Hematopoietic multipotent progenitor cell treated with erythropoietin and hydrocortisone succinate and interleukin-3 and kit ligand, for 8 days (in vitro differentiated cells): ENCODE data around the gene MOG.

Experiments used
- DNase-seq: peaks from one replicate; pipeline ENCODE4 v3.0.0-alpha.2; 2015

The MOG gene

GRCh38 chr6:29656798-29657197, at the start of gene MOG:
MOG (plus strand) TSS chr6:29657092; CDS start chr6:29657210, 118 bp downstream.
- no peak for DNase-seq

GRCh38 chr6:29608131-29608530, 48.8 kb upstream of the MOG start:
- no peak for DNase-seq

- DNase-seq = no peak
These were observed 46.4 kb upstream of the MOG start for GRCh38 chr6:29610540-29610939.

GRCh38 chr6:29611426-29611825, 45.5 kb upstream of the MOG start:
- no peak for DNase-seq

GRCh38 chr6:29617782-29618554, 38.9 kb upstream of the MOG start:
- DNase-seq = no peak

- DNase-seq = no peak
These were observed 37.2 kb upstream of the MOG start for GRCh38 chr6:29619578-29620160.

GRCh38 chr6:29620630-29621029, 36.3 kb upstream of the MOG start:
- no peak for DNase-seq

- no peak for DNase-seq
These were observed 32.4 kb upstream of the MOG start for GRCh38 chr6:29624520-29624961.

- no peak for DNase-seq
These were observed 31.5 kb upstream of the MOG start for GRCh38 chr6:29625337-29625930.

GRCh38 chr6:29626948-29627754, 29.7 kb upstream of the MOG start:
- no peak for DNase-seq

- DNase-seq = no peak
These were observed 29.0 kb upstream of the MOG start for GRCh38 chr6:29627755-29628418.

GRCh38 chr6:29628419-29629281, 28.2 kb upstream of the MOG start:
- DNase-seq = peak; percentile 33

GRCh38 chr6:29629571-29629970, 27.3 kb upstream of the MOG start:
- no peak for DNase-seq

GRCh38 chr6:29630315-29630714, 26.6 kb upstream of the MOG start:
- DNase-seq = no peak

- no peak for DNase-seq
These were observed 25.6 kb upstream of the MOG start for GRCh38 chr6:29631209-29631810.

GRCh38 chr6:29631860-29632731, 24.8 kb upstream of the MOG start:
- DNase-seq = no peak

- DNase-seq = peak; percentile 56
These were observed 23.9 kb upstream of the MOG start, which contains the start of gene GABBR1 for GRCh38 chr6:29632789-29633533. GABBR1 (minus strand) TSS chr6:29633183; CDS start chr6:29632385, 798 bp downstream.

GRCh38 chr6:29633534-29633905, 23.4 kb upstream of the MOG start:
- no peak for DNase-seq

GRCh38 chr6:29637247-29637646, 19.6 kb upstream of the MOG start:
- DNase-seq = no peak
